Neutrophil (primary cell): ENCODE measurements around the gene CAMK1D.
"Not testable (repeated sequence)": the region's sequence is repeated elsewhere in the genome, so short reads cannot be mapped to it uniquely, and the experiment has no call there.

Experiments
- H3K27ac ChIP-seq: fragments of 200-600 bp; sonication (generic); 2 replicates; pipeline ENCODE4 v1.5.1; 2016; ENCODE audit warnings: mild to moderate bottlenecking, moderate library complexity
- H3K27me3 ChIP-seq: fragments of 200-600 bp; sonication (generic); 2 replicates; pipeline ENCODE4 v1.6.0; 2016; ENCODE audit warnings: mild to moderate bottlenecking
- H3K36me3 ChIP-seq: fragments of 200-600 bp; sonication (generic); 2 replicates; pipeline ENCODE4 v1.5.1; 2017
- H3K4me1 ChIP-seq, 2 experiments: fragments of 200-600 bp in 1 of 2; sonication (generic) in 1 of 2; 1 replicate in 1 of 2; 2 replicates in 1 of 2; pipeline versions ENCODE4 v1.5.1 to v1.6.1; 2013 to 2016; ENCODE audit warnings: low read depth in 1 of 2, low read length in 1 of 2, mild to moderate bottlenecking in 1 of 2, moderate library complexity in 1 of 2; ENCODE audit not compliant: control insufficient read depth in 1 of 2, insufficient read depth in 1 of 2
- H3K4me3 ChIP-seq, 2 experiments: fragments of 200-600 bp in 1 of 2; sonication (generic) in 1 of 2; 1 replicate in 1 of 2; 2 replicates in 1 of 2; pipeline ENCODE4 v1.5.1; 2013 to 2016; ENCODE audit warnings: low read depth in 1 of 2, low read length in 1 of 2, mild to moderate bottlenecking in 1 of 2, moderate library complexity in 1 of 2
- H3K9me3 ChIP-seq: fragments of 200-600 bp; sonication (generic); 2 replicates; pipeline ENCODE4 v1.5.1; 2016
- TF ChIP-seq, protein P1 (sequence below): fragments of 200-600 bp; sonication (generic); IDR thresholded peaks from 2 replicates; pipeline ENCODE4 v1.5.1; 2016; ENCODE audit warnings: antibody characterized with exemption

The CAMK1D gene

DNA sequence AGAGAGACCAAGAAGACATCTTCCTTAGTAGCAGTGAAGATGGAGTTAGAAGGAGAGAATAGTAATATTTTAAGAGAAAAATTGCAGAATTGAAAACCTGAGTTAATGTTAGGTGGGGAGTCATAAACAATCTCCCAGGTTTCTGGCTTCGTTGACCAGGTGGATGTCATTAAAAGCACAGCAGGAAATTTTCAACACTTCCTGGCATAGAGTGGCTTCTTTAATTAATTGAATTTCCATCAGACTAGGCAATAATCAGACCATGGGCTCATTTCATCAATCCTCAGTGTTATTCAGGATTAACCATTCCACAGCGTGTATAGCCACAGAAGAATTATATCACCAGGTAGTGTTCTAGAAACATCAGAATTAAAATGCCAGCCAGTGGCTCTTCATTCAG, 383.9 kb downstream of the CAMK1D start:
- H3K36me3 ChIP-seq, result no peaks in the 10 kb centered on the region
- TF ChIP-seq, protein P1, sequence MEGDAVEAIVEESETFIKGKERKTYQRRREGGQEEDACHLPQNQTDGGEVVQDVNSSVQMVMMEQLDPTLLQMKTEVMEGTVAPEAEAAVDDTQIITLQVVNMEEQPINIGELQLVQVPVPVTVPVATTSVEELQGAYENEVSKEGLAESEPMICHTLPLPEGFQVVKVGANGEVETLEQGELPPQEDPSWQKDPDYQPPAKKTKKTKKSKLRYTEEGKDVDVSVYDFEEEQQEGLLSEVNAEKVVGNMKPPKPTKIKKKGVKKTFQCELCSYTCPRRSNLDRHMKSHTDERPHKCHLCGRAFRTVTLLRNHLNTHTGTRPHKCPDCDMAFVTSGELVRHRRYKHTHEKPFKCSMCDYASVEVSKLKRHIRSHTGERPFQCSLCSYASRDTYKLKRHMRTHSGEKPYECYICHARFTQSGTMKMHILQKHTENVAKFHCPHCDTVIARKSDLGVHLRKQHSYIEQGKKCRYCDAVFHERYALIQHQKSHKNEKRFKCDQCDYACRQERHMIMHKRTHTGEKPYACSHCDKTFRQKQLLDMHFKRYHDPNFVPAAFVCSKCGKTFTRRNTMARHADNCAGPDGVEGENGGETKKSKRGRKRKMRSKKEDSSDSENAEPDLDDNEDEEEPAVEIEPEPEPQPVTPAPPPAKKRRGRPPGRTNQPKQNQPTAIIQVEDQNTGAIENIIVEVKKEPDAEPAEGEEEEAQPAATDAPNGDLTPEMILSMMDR, result no peak
- no peak overlapping the region for H3K4me3 ChIP-seq
- no peak overlapping the region for H3K27ac ChIP-seq
- H3K4me1 ChIP-seq, result no peaks in the 10 kb centered on the region
- no peaks in the 10 kb centered on the region for H3K9me3 ChIP-seq
- H3K27me3 ChIP-seq, result no peaks in the 10 kb centered on the region

DNA sequence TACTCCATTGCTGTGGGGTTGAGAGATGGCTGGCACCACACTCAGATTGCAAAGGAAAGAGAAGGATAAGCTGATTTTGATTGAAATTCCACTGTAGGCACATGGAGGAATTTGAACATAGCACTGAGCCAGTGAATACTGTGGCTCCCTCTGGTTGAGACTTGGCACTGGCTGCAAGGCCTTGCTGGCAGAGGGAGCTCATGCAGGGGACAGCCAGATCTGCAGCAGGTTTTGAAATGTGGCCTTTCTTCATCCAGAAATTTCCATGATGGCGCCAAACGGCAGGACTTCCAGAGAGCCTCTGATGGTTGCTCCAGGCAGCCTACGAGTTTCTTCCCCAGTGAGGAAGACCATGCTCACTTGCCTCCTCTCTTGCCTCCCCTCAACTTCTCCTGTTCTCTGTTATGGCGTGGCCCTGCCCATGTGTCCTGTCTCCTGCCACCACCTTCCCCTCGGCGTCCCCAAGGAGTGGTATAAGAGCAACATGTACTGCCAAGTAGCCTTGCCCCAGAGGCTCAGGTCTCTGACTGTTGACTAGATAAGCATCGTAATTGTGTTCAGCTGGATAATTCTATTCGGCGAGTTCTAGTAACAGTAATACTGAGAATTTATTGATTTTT, 386.6 kb downstream of the CAMK1D start:
- H3K27ac ChIP-seq, result no peak overlapping the region
- H3K4me1 ChIP-seq, result no peaks in the 10 kb centered on the region
- H3K27me3 ChIP-seq, result no peaks in the 10 kb centered on the region
- no peak overlapping the region for H3K4me3 ChIP-seq
- no peaks in the 10 kb centered on the region for H3K36me3 ChIP-seq
- TF ChIP-seq, protein P1, result no peak
- H3K9me3 ChIP-seq, result no peaks in the 10 kb centered on the region

DNA sequence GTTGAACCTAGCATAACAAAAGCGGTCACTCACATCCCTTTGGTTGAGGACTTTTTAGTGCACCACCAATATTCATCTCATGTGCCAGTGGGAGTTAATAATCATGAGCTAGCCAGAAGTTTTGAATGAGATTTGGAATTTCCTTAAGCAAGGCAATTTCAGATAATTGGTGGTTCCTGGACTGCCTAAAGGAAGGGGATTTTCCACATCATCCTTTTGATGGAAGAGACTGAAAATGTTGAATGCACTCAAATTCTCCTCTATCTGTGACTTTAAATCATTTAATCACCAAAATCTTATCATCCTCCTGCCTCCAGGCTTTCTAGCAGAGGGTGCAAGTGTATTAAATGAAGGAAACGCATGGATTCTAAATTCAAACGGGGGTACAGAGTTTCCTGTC, 391.5 kb downstream of the CAMK1D start:
- Histone ChIP-seq H3K9me3 (no peaks in the 10 kb centered on the region), H3K4me3 (no peak overlapping the region), H3K27ac (no peak overlapping the region), H3K27me3 (no peaks in the 10 kb centered on the region), H3K36me3 (no peaks in the 10 kb centered on the region), H3K4me1 (no peaks in the 10 kb centered on the region)
- TF ChIP-seq, protein P1, result no peak

DNA sequence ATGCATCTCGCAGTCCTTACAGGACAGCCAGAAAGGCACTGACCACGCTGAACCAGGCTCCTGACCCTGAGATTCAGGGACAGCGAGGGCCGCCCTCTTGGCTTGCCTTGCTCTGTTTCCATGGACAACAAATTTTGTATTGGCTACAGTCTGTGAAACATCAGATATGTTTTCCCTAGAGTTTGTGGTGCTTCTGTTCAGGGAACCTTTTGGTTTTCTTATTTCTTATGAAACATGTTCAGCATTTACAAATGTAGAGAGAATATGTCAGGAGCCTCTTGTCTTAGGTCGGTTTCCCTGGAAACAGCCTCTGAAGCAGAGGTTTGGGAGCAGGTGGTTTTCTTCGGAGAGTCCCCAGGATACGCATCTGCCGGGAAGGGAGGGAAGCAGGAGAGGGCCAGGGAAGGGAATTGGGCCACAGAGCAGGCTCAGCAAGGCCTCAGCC, 392.0 kb downstream of the CAMK1D start:
- H3K36me3 ChIP-seq, result no peaks in the 10 kb centered on the region
- no peaks in the 10 kb centered on the region for H3K9me3 ChIP-seq
- H3K27me3 ChIP-seq, result no peaks in the 10 kb centered on the region
- H3K27ac ChIP-seq, result no peak overlapping the region
- H3K4me1 ChIP-seq, result no peaks in the 10 kb centered on the region
- no peak overlapping the region for H3K4me3 ChIP-seq
- TF ChIP-seq, protein P1, result no peak

DNA sequence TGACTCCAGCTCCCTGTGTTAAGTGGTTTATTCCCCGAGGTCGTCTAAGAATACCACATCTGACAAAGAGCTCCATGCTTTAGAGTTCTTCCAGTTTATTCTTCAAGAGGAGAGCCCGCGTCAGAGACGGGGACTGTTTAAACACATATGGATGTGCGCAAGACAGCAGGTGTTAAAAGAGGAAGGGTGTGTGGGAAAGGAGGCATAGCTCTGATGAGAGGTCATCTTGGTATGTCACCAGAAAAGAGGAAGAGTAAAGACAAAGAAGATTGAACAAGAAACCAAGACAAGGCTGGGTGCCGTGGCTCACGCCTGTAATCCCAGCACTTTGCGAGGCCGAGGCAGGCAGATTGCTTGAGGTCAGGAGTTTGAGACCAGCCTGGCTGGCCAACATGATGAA, 393.4 kb downstream of the CAMK1D start:
- Histone ChIP-seq H3K27ac (no peak overlapping the region), H3K36me3 (no peaks in the 10 kb centered on the region), H3K4me3 (no peak overlapping the region), H3K4me1 (no peaks in the 10 kb centered on the region), H3K9me3 (no peaks in the 10 kb centered on the region), H3K27me3 (no peaks in the 10 kb centered on the region)
- TF ChIP-seq, protein P1, result no peak

DNA sequence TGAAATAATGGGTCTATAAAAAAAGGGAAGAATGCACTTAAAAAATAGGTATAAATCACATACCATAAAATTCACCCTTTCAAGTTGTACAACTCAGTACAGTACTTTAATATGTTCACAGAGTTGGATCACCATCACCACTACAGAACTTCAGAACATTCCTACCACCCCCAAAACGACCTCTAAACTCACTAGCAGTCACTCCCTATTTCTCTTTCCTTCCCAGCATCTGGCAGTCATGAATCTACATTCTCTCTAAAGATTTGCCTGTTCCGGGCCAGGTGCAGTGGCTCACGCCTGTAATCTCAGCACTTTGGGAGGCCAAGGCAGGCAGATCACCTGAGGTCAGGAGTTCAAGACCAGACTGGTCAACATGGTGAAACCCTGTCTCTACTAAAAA, 394.1 kb downstream of the CAMK1D start:
- H3K4me1 ChIP-seq, H3K27ac ChIP-seq, H3K4me3 ChIP-seq: not testable (repeated sequence)

More for the DNA sequence above, 394.1 kb downstream of the CAMK1D start:
- not testable (repeated sequence) for H3K36me3 ChIP-seq, H3K9me3 ChIP-seq, H3K27me3 ChIP-seq
